Measurements from ENCODE around the gene PARVB.
"Not testable (repeated sequence)": the region's sequence is repeated elsewhere in the genome, so short reads cannot be mapped to it uniquely, and the experiment has no call there.

The PARVB gene

DNA sequence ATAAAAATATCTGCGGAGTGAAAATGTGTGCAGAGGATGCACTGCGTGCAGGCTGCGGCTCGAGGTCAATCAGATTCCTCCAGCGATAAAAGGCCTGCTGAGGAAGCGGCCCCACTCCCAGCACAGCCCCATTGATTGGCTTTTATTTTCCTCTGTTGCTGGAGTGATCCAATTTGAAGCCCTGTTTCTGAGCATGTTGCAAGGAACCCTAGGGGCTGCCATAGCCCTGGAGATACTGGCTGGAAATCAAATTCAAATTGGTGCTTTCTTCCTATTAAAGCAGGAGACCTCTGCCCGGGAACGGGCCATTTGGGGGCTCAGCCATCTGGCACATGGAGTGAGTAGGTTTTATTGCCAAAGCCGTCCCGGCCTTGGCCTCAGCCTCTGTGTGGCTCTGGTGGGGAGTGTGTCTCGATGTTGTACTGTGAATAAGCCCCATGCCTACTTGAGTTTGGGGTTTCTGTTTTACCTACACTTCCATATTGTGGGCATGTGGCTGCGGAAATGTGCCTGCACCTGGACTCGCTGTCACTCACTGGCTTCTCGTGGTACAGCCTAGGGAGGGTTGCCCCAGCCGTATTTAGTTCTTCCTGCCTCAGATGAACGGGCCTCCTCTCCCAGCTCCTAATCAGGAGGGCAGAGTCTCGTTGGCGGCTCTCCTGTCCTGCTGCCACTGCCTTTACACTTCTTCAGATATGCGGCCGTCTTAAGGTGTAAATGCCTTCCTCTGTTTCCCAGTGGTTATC is 25.6 kb downstream of the PARVB start:
- H3K9me3 ChIP-seq (ENCODE audit: control insufficient read depth, low read length) = no peaks in the 10 kb centered on the region
- no peak overlapping the region for H3K9ac ChIP-seq (ENCODE audit: low read length)
- H3K4me1 ChIP-seq (ENCODE audit: control insufficient read depth, insufficient read depth, low read length) = peaks cover 7% of the 10 kb centered on the region
- no peaks in the 10 kb centered on the region for H3K36me3 ChIP-seq (ENCODE audit: control insufficient read depth, insufficient read depth, low read length)
- H3K27me3 ChIP-seq (ENCODE audit: control insufficient read depth, insufficient read depth, low read length) = no peaks in the 10 kb centered on the region
- H3K4me3 ChIP-seq (ENCODE audit: low read length) = no peak overlapping the region

DNA sequence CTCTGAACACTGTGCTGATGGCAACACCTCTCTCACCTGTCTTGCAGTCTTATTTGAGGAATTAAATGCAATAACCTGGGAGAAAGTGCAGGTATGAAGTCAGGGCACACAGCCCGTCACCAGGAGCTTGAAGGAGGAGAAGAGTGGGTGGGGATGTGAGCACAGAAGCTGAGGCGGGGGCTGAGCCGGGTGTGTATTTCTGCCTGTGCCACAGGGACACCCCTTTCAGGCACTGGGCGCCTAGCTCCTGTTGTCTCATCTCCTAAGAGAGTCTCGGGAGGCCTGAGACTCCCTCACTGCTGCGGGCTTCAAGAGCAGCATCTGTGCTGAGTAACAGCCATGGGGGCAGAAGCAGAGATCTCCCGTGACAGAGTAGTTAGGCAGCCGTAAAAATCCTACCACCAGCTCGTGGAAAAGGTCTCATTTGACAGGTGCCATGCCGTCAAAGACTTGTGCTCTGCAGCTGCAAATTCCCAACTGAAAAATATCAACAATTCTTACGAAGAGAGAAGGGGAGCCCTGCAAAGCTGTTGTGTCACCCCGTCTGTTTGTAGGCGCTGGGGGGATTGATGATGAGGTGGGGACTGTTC is 26.8 kb downstream of the PARVB start:
- no peaks in the 10 kb centered on the region for H3K36me3 ChIP-seq (ENCODE audit: control insufficient read depth, insufficient read depth, low read length)

DNA sequence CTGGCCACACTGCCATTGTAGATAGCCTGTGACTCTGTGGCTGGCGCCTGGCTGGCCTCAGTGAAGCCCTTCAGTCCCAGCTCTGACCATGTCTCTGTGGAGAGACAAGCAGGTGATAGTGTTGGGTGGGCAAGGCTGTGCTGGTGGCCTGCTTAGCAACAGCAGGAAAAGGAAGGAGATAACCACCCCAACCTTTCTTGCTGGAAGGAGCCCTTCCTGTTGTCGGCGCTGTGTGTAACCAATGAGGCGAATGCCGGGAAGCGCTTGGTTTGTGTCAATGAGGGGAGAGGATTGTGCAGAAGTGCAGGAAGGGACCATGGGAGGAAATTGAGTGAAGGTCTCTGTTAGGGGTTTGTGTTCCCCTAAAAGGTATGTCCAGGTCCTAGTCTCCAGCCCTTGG is 27.3 kb downstream of the PARVB start:
- H3K9me3 ChIP-seq (ENCODE audit: control insufficient read depth, low read length) = no peaks in the 10 kb centered on the region
- H3K36me3 ChIP-seq (ENCODE audit: control insufficient read depth, insufficient read depth, low read length) = no peaks in the 10 kb centered on the region
- H3K27me3 ChIP-seq (ENCODE audit: control insufficient read depth, insufficient read depth, low read length) = no peaks in the 10 kb centered on the region
- peaks cover 7% of the 10 kb centered on the region for H3K4me1 ChIP-seq (ENCODE audit: control insufficient read depth, insufficient read depth, low read length)
- H3K9ac ChIP-seq (ENCODE audit: low read length) = no peak overlapping the region
- no peak overlapping the region for H3K4me3 ChIP-seq (ENCODE audit: low read length)

More for the DNA sequence above, 26.8 kb downstream of the PARVB start:
- no peak overlapping the region for H3K9ac ChIP-seq (ENCODE audit: low read length)
- no peaks in the 10 kb centered on the region for H3K9me3 ChIP-seq (ENCODE audit: control insufficient read depth, low read length)
- peaks cover 7% of the 10 kb centered on the region for H3K4me1 ChIP-seq (ENCODE audit: control insufficient read depth, insufficient read depth, low read length)
- H3K4me3 ChIP-seq (ENCODE audit: low read length) = no peak overlapping the region
- H3K27me3 ChIP-seq (ENCODE audit: control insufficient read depth, insufficient read depth, low read length) = no peaks in the 10 kb centered on the region

DNA sequence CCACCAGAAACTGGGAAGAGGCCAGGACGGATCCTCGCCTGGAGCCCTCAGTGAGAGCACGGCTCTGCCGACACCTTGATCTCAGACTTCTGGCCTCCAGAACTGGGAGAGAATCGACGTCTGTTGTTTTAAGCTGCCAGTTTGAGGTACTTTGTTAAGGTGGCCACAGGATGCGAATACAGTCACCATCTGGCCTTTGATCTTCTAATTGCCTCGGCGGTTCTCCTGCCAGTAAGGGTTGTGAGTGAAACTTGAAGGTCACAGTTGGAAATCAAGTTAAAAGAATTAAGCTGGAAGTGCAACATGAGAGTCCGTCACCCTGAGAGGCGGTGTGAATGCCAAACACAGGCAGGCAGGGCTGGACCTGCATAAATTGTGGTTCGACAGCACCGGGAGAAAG is 27.9 kb downstream of the PARVB start:
- H3K9ac ChIP-seq (ENCODE audit: low read length) = no peak overlapping the region
- no peaks in the 10 kb centered on the region for H3K36me3 ChIP-seq (ENCODE audit: control insufficient read depth, insufficient read depth, low read length)
- H3K27me3 ChIP-seq (ENCODE audit: control insufficient read depth, insufficient read depth, low read length) = no peaks in the 10 kb centered on the region
- H3K4me1 ChIP-seq (ENCODE audit: control insufficient read depth, insufficient read depth, low read length) = peaks cover under 1% of the 10 kb centered on the region
- H3K9me3 ChIP-seq (ENCODE audit: control insufficient read depth, low read length) = no peaks in the 10 kb centered on the region
- no peak overlapping the region for H3K4me3 ChIP-seq (ENCODE audit: low read length)

DNA sequence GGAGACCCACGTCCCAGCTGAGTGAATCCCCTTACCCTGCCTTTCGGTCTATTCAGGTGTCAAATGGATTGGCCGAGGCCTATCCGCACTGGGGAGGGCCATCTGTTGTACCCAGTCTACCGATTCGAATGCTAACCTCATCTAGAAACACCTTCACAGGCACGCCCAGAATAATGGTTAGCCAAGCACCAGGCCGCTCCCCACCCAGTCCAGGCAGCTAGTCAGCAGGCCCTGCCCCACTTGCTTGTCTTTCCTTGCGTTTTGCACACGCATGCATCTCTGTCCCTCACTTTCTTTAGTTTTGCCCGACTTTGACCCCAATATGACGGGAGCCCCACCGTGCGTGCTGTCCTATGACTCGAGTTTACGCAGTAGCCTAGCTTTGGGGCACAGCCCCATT is 31.7 kb downstream of the PARVB start:
- Histone ChIP-seq H3K36me3 (ENCODE audit: control insufficient read depth, insufficient read depth, low read length) (no peaks in the 10 kb centered on the region), H3K9ac (ENCODE audit: low read length) (no peak overlapping the region), H3K4me1 (ENCODE audit: control insufficient read depth, insufficient read depth, low read length) (peaks cover 17% of the 10 kb centered on the region), H3K27me3 (ENCODE audit: control insufficient read depth, insufficient read depth, low read length) (no peaks in the 10 kb centered on the region), H3K4me3 (ENCODE audit: low read length) (no peak overlapping the region), H3K9me3 (ENCODE audit: control insufficient read depth, low read length) (no peaks in the 10 kb centered on the region)

DNA sequence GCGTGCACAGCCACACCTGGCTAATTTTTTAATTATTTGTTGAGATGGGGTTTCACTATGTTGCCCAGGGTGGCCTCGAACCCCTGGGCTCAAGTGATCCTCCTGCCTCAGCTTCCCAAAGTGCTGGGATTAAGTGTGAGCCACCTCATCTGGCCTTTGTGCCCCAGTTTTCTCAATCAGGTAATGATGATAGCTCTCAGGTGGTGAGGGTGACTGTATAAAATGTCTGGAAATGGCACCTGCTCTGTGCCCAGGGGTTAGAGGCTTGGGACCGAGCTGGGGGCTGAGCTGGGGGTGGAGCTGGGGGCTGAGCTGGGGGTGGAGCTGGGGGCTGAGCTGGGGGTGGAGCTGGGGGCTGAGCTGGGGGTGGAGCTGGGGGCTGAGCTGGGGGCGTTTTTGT is 32.5 kb downstream of the PARVB start:
- H3K9ac ChIP-seq (ENCODE audit: low read length); H3K36me3 ChIP-seq (ENCODE audit: control insufficient read depth, insufficient read depth, low read length); H3K27me3 ChIP-seq (ENCODE audit: control insufficient read depth, insufficient read depth, low read length): not testable (repeated sequence)

DNA sequence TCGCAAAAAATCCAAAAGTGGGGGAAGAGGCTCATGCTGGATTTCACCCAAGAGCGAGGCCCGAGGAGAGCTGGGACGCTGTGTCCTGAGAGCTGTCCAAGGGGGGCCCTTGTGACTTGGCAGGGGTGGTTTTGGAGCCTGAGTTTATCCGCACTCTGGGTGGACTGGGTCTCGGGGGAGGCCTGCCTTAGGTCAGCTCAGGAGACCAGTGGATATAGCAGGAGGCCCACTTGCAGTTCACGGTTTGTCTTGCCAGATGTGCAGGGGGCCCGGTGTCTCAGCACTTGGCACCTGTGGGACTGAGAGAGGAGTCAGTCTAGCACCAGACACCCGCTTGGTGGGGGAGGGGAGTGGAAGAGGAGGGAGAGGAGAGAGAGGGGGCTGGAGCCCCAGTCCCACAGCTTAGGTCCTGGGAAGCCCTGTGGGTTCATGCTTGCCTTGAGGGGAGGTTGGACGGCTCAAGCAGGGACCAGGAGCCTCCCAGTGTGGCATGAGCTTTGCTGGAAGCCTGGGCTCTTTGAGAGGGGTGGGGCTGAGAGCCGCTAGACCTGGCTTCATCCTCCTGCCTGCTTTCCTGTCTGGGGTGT is 33.4 kb downstream of the PARVB start:
- H3K36me3 ChIP-seq (ENCODE audit: control insufficient read depth, insufficient read depth, low read length) = no peaks in the 10 kb centered on the region
- H3K9me3 ChIP-seq (ENCODE audit: control insufficient read depth, low read length) = no peaks in the 10 kb centered on the region
- H3K27me3 ChIP-seq (ENCODE audit: control insufficient read depth, insufficient read depth, low read length) = no peaks in the 10 kb centered on the region
- no peak overlapping the region for H3K9ac ChIP-seq (ENCODE audit: low read length)
- no peak overlapping the region for H3K4me3 ChIP-seq (ENCODE audit: low read length)
- peaks cover 24% of the 10 kb centered on the region for H3K4me1 ChIP-seq (ENCODE audit: control insufficient read depth, insufficient read depth, low read length)

More for the DNA sequence above, 32.5 kb downstream of the PARVB start:
- peaks cover 17% of the 10 kb centered on the region for H3K4me1 ChIP-seq (ENCODE audit: control insufficient read depth, insufficient read depth, low read length)
- not testable (repeated sequence) for H3K9me3 ChIP-seq (ENCODE audit: control insufficient read depth, low read length); H3K4me3 ChIP-seq (ENCODE audit: low read length)

DNA sequence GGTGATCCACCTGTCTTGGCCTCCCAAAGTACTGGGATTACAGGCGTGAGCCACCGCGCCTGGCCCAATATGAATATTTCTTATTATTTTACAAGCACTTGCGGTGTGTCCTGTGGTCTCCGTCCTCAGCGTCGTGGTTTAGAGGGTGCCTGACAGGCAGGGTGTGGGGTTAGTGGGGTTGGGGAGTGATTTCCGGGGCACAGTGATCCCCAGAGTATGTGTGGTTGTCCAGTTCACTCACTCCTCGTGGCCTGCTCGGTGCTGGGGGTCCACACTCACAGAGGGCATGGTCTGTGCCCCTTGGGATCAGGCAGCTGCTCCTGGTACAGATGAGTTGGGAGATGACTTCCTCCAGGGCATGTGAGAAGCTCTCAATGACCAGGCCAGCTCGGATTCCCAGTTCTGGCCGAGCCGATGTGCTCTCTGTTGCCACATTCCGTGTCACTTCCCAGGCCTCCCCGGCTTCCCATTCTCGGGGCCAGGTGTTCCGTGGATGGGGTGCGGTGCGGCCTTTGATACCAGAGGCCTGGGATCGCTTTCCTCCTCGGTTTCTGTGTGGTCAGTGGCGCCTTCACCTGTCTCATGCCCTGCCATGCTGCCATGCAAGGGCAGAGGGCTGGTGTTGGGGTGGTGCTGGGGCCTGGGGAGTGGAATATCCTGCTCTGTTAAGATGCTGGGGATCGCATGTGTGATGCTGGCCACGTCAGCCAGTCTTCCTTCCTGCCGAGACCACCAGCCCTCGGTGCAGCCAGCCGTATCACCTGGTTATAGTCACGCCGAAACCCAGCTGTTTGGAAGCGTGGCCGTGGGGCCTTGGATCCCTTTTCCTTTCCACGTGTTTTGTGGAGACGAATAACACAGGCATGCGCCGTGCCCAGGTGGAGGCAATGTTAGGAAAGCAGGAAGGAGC is 39.6 kb downstream of the PARVB start:
- H3K9me3 ChIP-seq (ENCODE audit: control insufficient read depth, low read length) = no peaks in the 10 kb centered on the region
- no peak overlapping the region for H3K9ac ChIP-seq (ENCODE audit: low read length)
- no peaks in the 10 kb centered on the region for H3K36me3 ChIP-seq (ENCODE audit: control insufficient read depth, insufficient read depth, low read length)
- H3K27me3 ChIP-seq (ENCODE audit: control insufficient read depth, insufficient read depth, low read length) = no peaks in the 10 kb centered on the region
- H3K4me1 ChIP-seq (ENCODE audit: control insufficient read depth, insufficient read depth, low read length) = peaks cover 22% of the 10 kb centered on the region
- H3K4me3 ChIP-seq (ENCODE audit: low read length) = no peak overlapping the region

DNA sequence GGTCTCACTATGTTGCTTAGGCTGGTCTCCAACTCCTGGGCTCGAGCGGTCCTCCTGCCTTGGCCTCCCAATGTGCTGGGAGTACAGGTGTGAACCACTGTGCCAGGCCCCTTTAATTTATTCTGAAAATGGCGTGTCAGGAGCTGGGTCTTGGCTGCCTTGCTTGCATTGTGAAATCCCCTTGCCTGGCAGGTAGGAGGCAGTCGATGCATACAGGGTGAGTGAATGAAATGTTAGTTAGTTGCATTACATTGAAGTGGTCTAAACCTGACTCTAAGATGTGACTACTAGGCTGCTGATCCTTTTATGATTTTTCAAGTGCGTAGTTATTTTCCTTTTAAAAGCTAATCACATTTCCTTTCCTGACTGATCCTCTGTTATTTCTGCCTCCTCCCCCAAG is 42.9 kb downstream of the PARVB start:
- Histone ChIP-seq H3K36me3 (ENCODE audit: control insufficient read depth, insufficient read depth, low read length) (no peaks in the 10 kb centered on the region), H3K4me3 (ENCODE audit: low read length) (no peak overlapping the region)

DNA sequence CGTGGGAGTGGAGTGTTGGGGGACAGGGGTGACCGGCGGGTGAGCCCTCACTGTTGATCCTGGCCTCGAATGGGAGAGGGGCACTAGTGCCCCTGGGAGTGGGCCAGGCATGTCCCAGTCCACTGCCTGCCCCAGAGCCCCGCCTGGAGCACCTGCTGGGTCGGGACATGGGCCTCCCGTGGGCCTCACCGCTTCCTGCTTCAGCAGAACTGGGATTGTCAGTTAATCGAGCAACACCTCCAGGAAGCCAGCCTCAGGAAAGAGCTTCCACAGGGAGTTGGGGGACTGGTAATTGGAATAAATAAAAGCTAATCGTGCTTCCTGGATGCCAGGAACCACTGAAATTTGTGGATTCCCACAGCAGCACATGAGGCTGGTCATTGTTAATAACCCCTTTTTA is 43.8 kb downstream of the PARVB start:
- no peak overlapping the region for H3K9ac ChIP-seq (ENCODE audit: low read length)
- H3K4me1 ChIP-seq (ENCODE audit: control insufficient read depth, insufficient read depth, low read length) = peaks cover under 1% of the 10 kb centered on the region
- no peak overlapping the region for H3K4me3 ChIP-seq (ENCODE audit: low read length)
- no peaks in the 10 kb centered on the region for H3K27me3 ChIP-seq (ENCODE audit: control insufficient read depth, insufficient read depth, low read length)
- no peaks in the 10 kb centered on the region for H3K9me3 ChIP-seq (ENCODE audit: control insufficient read depth, low read length)
- H3K36me3 ChIP-seq (ENCODE audit: control insufficient read depth, insufficient read depth, low read length) = no peaks in the 10 kb centered on the region

More for the DNA sequence above, 42.9 kb downstream of the PARVB start:
- H3K4me1 ChIP-seq (ENCODE audit: control insufficient read depth, insufficient read depth, low read length) = peaks cover 9% of the 10 kb centered on the region
- no peak overlapping the region for H3K9ac ChIP-seq (ENCODE audit: low read length)
- H3K9me3 ChIP-seq (ENCODE audit: control insufficient read depth, low read length) = no peaks in the 10 kb centered on the region
- no peaks in the 10 kb centered on the region for H3K27me3 ChIP-seq (ENCODE audit: control insufficient read depth, insufficient read depth, low read length)

DNA sequence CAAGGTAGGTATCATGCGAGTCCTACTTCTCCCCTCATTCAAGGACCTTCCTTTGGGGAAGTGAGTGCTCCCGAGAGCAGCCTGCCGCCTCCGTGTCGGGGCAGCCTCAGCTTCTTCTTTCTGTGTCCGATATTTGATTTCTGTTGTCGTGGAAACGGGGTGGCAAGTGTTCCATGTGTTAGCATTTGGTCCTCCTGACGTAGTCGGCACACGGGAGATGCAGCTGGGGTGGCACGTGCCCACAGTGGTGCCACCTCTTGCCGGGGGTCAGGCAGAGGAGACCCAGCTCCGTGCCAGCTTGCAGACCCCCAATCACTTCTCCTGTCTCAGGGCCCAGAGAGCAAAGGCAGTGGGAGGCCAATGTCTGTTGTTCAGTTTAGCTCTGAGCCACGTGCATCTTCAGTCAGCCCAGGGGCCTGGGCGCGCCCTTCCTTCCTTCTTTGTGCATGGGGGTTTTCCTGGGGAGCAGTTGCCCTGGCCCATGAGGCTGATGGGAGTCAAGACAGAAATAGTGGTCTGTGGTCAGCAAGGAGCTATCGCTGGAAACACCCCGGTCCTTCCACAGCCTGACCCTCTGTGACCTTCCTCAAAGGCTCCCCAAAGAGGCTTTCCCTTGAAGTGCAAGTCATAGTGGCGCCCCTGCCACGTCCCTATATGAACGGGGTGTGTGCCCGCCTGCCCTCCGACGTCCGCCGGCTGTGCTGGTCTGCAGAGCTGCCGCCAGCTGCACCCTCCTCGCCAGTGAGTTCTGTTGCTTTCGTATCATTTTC is 44.5 kb downstream of the PARVB start:
- Histone ChIP-seq H3K4me3 (ENCODE audit: low read length) (no peak overlapping the region), H3K36me3 (ENCODE audit: control insufficient read depth, insufficient read depth, low read length) (no peaks in the 10 kb centered on the region), H3K4me1 (ENCODE audit: control insufficient read depth, insufficient read depth, low read length) (no peaks in the 10 kb centered on the region), H3K9ac (ENCODE audit: low read length) (no peak overlapping the region), H3K27me3 (ENCODE audit: control insufficient read depth, insufficient read depth, low read length) (no peaks in the 10 kb centered on the region), H3K9me3 (ENCODE audit: control insufficient read depth, low read length) (no peaks in the 10 kb centered on the region)

Measured in mucosa of stomach (tissue), 1 donor.